ENCODE results near the gene DOCK8.

DOCK8 gene

GRCh38 chr9:511861-512260 is 297.2 kb downstream of the DOCK8 start:
- DNase-seq: no peak

DNA sequence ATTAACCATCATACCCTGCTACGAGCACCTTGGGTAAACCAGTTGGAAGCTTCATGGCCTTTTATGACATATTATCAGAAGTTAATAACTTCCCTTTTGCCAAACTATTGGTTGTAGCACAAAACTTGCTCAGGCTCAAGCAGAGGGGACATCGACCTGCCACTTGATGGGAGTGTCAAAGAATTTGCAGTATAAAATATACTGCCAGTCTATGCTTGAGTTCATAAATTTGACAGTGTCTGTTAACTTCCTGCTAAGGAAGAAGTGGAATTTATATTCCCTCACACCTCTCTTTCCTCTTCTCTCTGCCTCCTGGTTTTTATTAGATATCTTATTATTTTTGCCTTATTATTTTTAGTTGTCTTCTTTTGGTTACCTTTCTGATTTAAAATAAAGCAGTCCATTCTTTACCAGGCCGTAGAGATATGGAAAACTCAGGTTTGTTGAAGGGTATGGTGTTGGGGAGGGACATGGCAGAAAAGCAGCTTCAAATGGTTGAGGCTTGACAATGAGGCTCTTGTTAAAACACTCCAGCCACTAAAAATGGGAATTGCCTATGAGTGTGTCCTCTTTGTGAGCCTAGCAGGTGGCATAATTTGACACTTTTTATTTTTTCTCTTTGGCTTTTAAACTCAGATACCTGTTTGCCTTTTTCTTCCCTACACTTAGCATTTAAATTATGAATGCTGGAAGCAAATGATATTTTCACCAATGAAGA is 298.0 kb downstream of the DOCK8 start:
- DNase-seq: no peak
